D721Med (cell line): ENCODE results near the gene SYCP2L.

Source experiments
- DNase-seq: peaks from one replicate; pipeline ENCODE4 v3.0.0; 2011; ENCODE audit warnings: low spot score; ENCODE audit not compliant: insufficient read length
- FAIRE-seq: peaks from 2 replicates; lab custom pipeline; 2011; peaks lifted over from hg19 to GRCh38; lab: Jason Lieb, UNC
- CTCF ChIP-seq: IDR thresholded peaks from 2 replicates; pipeline ENCODE4 v1.5.1; 2012; ENCODE audit warnings: mild to moderate bottlenecking, control low read depth; ENCODE audit not compliant: insufficient read depth; ENCODE audit errors: missing control alignments

The SYCP2L gene

GRCh38 chr6:10886691-10887502 lies at the start of gene SYCP2L:
TSS of gene SYCP2L (plus strand) at chr6:10887052. CDS start at chr6:10887127, 75 bp downstream.
- FAIRE-seq (no peak), DNase-seq (no peak)
- peak; percentile 51 for TF ChIP-seq CTCF

- FAIRE-seq (peak; percentile 35), DNase-seq (no peak)
- no peak for TF ChIP-seq CTCF
Measured at GRCh38 chr6:10837622-10837994, 49.2 kb upstream of the SYCP2L start.

GRCh38 chr6:10837995-10838793 lies 48.7 kb upstream of the SYCP2L start, which contains the start of gene MAK:
TSS of gene MAK (minus strand) at chr6:10838539. CDS start at chr6:10830648, 7,891 bp downstream.
- no peak for TF ChIP-seq CTCF
- DNase-seq: peak; percentile 85
- FAIRE-seq: no peak

- FAIRE-seq (no peak), DNase-seq (no peak)
Measured at GRCh38 chr6:10838794-10839333, 48.0 kb upstream of the SYCP2L start.

GRCh38 chr6:10843554-10843953 lies 43.3 kb upstream of the SYCP2L start:
- DNase-seq (no peak), FAIRE-seq (no peak)
- TF ChIP-seq CTCF: no peak

More at GRCh38 chr6:10838794-10839333, 48.0 kb upstream of the SYCP2L start:
- no peak for TF ChIP-seq CTCF

- no peak for TF ChIP-seq CTCF
- FAIRE-seq (no peak), DNase-seq (no peak)
Measured at GRCh38 chr6:10847684-10848083, 39.2 kb upstream of the SYCP2L start.

GRCh38 chr6:10849901-10850300 lies 37.0 kb upstream of the SYCP2L start:
- FAIRE-seq (no peak), DNase-seq (no peak)
- no peak for TF ChIP-seq CTCF
